Kidney capillary endothelial cell (primary cell): ENCODE results near the gene COL27A1.

ENCODE experiments used
- DNase-seq: peaks from one replicate; pipeline ENCODE4 v3.0.0-alpha.2; 2018; ENCODE audit warnings: low spot score

Gene COL27A1

DNA sequence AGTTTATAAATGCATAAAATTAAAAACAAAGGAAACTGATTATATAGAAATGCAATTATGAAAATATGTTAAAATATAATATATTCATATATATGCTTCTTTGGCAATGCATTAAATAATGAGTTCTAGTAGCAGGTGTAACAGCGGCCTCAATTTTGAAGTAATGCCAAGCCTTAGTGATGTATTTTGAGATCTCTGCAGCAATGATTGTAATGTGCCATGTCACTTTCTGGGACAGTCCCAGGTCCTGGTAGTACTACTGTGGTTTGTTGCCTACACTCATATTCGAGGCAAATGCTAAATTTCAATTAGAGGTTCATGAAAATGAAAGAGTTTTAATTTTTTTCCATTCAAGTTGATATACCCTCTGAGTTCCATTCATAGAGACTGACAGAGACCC lies 91.7 kb downstream of the COL27A1 start:
- DNase-seq, result no peak

DNA sequence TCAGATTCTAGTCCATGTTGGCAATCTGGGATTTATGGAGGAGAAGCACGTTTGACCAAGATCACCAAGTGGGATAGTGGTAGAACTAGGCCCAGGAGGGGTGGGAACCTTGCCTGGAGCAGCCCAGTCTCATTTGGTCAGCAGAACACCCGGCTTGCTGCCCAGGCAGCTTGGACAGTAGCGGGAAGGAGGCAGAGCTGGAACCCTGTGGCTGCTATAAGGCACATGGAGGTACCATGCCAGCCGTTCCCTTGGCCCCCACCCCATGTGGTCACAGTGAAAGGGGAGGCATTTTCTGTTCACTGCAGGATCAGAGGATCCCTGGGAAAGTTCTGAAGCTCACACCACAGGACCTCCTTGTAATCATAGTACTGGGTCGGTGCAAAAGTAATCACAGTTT lies 92.2 kb downstream of the COL27A1 start:
- DNase-seq, result no peak

DNA sequence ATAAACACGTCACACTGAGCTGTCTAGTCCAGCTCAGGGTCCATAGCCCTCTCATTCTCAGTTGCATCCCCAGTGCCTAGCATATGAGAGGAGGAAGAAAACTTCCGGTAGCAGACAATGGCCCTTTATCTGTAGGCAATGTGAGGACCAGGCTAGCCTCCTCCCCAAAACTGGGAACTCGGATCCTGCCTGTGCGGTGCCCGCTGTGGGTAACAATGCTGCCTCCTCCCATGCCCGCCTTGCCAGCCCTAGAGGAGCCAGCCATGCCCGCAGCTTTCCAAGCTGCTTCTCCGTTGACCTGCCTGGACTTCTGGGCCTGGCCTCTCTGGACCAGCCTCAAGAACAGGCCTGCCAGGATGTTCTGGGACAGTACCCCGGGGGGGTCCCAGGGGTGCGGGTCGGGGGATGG lies 93.0 kb downstream of the COL27A1 start:
- no peak for DNase-seq

DNA sequence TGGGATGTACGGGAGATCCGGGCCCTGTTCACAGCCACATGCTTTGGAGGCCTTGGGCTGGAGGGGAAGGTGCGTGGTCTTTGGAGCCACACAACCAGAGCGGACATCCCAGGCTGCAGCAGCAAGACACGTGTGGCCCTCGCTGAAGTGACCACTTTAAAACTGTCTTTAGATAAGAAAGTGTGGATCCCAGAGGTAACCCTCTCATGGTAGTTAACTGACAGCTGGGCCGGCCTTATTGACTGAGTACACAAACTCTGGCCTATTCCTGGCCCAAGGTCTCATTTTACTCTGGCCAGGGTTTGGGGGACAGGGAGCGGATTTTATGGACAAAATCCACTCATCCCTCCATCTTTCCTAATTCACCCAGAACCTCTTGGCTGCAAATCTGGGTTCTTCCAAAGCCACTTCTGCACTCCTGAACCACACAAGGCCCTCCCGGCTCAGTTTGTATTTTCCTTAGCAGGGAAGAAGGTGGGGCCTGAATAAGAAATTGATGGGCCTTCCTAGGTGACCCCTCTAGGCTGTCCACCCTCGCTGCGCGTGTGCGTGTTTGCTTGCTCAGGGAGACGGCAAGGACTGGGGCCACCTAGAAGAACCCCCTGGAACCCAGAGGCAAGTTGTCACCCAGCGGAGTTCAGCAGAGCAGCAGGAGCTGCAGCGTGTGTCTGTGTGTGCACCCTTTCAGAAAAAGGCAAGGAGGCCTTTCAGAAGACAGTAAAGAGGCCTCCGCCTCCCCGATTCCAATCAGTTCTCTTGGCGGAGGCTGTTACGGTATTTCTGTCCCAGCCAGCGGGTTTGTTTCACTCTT lies 94.3 kb downstream of the COL27A1 start:
- DNase-seq, result no peak

DNA sequence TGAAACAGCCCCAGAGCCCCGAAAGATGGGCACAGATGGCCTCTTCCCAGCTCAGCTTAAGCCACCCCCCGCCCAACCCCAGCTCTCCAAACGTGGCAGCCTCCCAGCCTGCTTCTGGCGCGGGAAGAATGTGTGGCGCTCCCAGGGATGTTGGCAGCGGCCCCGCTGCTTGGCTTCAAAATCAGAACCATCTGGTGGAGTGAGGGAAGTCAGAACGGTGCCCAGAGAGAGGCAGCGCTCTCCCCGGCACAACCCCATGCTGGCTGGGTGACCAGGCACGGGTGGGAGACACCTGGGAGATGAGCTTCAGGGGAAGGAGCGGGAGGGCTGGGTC lies 94.9 kb downstream of the COL27A1 start:
- DNase-seq, result no peak

DNA sequence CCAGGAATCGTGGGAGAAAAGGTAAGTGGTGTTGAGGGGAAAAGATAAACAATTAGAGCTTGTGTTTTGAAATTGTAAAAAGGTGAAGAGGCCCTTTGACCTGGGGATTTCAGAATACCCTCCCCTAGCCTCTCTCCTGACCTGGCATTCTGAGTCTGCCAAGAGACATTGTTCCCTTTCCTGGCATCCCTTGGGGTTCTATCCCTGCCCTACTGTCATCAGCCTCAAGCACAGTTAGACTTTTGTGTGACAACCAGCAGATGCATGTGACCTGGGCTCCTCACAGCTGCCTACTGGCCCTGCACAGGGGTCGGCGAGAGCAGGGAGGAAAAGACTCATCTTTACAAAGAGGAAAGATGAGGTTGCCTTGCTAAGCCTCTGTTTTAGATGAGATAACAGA lies 95.3 kb downstream of the COL27A1 start:
- DNase-seq, result no peak

DNA sequence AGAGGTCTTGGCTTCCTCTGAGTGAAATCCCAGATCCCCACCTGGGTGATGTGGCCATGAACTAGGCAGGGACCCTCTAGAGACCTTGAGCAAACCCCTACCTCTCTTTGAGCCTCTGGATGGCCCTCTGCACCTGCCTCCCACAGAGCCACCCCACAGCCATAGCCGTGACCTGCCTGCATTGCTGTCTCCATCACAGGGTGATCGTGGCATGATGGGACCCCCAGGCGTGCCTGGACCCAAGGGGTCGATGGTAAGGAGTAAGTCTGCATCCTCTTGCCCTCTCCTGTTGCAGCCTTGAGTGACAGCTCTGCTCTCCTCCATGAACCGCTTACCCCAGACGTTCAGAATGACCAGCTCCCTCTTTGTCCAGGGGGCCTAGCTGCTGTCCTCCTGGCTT lies 97.1 kb downstream of the COL27A1 start:
- DNase-seq, result no peak

DNA sequence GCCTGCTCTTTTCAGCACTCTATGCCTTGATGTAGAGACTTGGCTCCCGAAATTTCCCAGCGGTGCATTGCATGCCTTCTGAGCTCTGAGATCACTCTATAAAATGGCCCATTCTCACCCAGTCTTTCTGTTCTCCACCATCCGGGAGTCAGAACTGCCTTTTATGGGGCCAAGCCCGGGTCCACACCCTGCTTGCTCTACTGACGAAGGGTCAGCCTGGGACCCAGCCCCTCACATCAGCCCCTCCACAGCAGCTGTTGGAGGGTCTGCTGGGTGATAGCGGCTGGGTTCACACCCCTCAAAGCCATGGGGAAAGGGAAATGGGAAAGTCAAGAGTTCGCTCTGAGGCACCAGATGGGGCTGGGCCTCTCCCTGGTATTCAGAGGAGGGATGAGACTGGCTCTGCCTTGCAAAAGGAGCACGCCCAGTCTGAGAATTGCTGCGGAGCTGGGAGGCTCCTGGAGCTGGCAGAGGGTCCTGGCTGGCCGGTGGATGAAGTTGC lies 101.5 kb downstream of the COL27A1 start:
- no peak for DNase-seq

DNA sequence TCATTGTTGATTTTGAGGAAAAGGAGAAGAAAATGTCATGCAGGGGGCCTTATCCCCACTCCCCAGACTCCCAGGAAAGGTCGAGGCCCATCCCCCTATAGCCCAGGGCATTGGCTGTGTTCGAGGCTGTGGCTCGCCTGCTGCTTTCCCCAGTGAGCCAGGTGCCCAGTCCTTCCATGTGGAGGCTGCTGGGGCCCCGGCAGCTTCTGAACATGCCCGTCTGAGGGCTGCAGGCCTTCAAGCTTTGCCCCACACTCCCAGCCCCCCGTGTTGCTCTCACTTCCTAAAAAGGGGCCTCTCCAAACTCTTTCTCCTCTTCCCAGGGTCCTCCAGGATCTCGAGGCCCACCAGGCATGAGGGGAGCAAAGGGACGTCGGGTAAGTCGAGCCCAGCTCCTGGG lies 102.9 kb downstream of the COL27A1 start:
- no peak for DNase-seq

DNA sequence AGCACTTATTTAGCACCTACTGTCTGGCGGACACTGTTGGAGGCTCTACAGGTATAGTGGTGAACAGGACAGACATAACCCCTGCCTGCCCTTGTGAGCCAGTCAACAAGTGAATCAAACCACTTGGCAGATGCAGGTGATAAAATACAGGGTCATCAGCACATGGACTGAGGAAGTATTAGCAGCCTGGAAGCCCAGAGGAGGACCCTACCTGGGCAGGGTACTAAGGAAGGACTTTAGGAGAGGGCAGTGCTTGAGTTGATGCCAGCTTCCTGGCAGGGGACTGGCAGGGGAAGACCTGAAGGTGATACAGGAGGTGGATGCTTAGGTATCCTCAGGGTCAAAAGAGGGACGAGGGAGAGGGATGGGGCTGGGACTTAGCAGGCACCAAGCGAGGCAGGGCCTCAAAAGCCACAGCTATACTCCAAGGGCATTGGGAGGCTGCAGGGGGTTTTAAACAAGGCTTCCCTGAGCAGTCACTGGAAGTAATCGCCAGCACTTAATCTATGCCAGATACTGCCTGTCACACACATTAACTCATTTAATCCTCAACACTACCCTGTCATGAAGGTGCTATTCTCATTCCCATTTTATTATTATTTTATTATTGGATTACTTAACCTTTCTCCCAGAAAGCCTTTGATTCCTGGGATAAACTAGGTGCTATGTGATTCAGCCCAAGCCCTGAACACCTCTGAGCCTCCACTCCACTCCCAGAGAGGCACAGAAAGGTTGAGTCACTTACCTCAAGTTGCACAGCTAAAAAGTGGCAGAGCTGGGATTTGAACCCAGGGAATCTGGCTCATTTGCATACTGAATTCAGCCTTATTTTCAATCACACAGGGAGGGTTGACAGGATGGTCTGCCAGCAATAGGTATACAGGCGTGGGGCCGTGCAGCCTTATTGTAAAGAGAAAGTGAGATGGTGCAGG lies 103.8 kb downstream of the COL27A1 start:
- DNase-seq, result no peak

DNA sequence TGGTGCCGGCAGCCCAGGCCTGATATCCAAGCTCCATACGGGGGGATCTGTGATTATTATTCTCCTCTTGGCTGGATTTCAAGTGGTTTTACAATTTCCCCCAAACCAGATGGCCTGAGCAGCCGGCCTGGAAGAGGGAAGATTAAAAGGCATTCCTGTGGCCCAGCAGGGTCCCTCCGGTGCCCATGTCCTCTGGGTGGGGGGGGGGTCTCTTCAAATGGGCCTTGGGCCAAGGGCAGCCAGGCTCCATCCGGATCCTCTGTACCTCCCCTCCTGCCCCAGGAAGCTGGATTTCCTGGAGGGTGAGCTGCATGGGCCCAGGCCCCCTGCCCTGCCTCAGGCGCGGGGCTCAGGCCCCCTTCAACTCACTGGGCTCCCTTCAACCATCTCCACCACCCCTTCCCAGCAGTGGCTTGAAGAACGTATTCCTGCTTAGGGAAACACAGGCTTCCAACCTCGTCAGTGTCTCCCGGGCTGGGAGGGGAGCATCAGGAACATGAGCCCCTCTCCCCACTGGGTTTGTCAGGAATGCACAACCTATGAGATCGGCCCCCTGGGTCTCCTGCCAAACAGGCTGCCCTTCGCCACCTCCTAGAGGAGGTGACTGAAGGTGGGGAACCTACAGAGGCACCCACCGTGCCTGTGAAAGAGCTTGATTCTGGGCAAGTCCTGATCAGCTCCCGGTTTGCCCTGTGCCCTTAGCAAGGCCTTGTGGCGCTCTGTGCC lies 104.6 kb downstream of the COL27A1 start:
- DNase-seq, result no peak

DNA sequence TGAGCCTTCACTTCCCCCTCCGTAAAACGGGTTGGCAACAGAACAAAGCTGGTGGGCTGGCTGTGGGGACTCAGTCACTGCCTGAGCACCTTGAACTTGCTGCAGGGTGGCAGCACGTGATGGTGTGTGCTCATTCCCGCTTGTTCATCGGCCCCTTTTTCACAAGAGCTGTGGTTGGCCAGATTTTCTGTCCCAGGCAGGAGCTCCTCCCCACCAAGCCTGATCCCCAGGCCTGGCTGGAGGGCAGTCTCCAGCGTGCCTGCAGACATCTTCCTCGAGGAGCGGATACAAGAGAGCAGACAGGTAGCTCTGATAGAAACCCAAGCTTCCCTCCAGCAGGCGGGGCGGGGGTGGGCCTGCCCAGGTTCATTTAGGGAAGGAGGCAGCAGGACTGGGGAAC lies 105.7 kb downstream of the COL27A1 start:
- no peak for DNase-seq

DNA sequence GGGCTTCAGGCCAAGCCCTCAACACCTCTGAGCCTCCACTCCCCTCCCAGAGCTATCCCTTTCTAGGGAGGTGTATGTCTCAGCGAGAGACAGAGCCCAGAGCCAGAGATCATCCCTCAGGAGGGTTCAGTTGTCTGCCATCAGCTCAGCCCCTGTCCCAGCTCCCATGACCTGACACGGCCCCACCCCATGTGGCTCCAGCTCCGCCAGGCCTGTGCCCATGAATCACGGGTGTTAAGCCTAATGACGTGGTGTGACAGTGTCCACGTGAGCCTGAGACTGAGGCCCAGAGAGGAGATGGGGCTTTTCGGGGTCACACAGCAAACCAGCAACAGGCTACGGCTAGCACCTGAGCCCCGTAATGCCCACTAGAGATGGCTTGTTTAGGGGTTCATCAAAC lies 106.7 kb downstream of the COL27A1 start:
- DNase-seq, result no peak

DNA sequence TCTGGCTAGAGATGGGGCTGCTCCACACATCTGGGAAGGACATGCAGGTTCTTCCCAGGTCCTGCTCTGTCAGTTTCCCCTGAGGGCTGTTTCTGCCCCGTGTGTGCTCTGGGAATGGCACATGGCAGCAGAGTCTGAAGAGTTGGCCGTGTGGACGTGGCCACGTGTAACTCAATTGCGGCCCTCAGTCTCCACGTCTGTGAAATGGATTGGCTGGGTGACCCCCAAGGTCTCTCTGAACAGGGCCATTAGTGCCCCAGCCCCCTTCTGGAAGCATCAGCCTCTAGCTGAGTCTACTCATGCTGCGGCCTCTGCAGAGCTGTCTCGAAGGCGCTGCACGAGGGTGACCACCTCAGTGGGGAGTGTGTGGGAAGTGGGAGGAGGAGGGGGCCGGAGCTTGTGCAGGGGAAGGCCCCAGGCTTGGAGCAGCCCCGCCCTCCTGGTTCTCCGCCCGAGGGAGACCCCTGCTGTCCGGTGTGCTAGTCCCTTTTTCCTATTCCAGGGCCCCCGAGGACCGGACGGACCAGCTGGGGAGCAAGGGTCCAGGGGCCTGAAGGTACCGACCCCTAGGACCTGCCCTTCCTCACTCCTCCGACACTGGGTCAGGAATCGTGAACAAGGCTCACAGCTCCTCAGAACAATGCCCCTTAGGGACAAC lies 108.6 kb downstream of the COL27A1 start:
- DNase-seq, result no peak

DNA sequence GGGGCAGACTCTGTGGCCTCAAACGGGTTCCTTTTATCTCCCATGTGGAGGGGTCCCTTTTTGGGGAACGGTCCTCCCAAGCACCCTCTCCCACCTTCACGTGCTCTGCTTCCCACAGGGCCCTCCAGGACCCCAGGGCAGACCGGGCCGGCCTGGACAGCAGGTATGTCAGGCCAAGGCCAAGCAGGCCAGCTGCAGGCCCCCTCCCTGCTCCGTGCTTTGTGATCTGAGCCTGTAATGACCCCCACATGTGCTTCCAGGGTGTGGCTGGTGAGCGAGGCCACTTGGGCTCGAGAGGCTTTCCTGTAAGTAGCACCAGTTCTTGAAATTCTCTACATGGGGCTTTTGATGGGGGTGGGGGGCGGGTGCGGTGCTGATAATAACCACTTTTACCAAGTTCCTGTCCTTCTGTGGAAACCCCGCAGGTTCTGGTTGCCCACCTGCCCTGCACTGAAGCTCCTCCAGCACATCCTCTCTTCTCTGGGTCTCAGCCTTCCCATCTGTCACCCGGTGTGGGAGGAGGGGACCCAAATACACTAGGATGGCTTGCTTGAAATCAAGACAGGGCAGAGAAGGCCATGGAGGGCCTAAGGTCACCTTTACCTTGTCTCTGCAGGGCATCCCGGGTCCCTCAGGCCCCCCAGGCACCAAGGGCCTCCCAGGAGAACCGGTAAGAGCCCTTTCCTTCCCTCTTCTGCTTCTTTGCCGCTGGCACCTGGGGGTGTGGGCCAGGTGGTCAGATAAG lies 109.6 kb downstream of the COL27A1 start:
- DNase-seq, result no peak

DNA sequence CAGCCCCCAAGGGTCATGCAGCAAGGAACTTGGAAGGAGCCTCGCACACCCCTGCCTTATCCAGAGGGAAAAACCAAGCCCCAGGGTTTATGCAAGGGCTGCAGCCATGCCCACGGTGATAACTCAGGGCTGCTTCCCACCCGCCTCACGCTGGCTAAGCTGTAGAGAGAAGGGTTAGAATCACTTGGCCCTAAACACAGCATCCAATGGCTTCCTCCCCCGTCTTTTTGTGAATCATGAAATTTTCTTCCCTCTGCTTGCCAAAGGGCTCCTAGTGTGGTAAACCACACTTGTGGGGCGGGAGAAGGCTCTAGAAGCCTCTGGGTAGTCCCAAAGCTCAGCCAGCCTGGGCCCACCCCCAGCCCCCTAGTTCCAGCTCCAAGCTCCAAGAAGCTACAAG lies 111.6 kb downstream of the COL27A1 start:
- DNase-seq, result no peak

DNA sequence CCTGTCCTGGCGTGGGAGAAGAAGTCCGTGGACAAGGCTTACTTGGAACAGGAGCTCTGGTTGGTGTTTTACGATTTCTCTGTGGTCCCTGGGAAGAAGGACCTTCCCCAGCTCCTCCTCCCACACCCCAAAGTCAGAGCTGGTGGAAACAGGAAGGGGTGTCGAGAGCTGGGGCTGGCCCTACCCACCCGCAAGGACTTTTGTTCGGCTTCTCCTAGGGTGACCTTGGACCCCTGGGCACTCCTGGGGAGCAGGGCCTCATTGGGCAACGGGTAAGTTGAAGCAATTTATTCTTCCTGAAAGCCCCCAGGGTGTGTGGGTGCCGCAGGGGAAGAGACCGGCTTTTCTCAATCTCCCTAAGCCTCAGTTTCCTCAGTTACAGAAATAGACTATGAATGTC lies 113.7 kb downstream of the COL27A1 start:
- DNase-seq, result no peak

DNA sequence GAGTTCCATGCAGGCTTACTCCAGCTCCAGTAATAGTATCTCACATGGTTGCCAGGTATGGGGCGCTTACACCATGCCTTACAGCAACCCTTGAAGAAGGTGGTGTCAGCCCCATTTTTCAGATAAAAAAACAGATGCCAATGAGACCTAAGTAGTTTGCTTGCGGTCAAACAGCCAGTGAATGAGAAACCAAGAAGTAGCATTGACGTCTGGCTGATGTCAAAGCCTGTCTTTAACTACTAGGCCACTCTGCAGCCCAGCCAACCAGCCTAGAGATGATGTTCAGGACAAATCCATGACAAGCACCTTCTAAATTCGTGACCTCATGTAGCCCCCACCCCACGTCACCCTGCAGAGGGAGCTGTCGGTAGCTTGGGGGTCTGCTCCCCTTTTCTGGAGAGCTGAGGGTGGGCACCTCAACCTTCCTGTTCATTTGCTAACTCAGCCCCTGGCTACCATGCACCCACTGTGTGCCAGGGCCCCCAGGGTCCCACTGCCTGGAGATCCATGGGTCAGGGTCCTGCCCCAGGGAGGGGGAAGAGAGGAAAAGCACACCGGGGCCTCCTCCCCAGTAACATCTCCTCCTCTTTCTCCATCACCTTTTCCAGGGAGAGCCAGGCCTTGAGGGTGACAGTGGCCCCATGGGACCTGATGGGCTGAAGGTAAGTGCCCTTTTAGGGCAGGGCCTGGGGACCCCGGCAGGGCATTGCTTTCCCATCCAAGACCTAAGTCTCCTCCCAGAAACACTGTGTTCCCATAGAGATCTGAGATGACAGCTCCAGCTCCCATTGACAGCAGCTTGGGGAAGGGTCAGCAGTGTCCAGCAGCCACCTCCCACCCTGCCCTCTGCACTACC lies 115.0 kb downstream of the COL27A1 start:
- DNase-seq, result no peak

DNA sequence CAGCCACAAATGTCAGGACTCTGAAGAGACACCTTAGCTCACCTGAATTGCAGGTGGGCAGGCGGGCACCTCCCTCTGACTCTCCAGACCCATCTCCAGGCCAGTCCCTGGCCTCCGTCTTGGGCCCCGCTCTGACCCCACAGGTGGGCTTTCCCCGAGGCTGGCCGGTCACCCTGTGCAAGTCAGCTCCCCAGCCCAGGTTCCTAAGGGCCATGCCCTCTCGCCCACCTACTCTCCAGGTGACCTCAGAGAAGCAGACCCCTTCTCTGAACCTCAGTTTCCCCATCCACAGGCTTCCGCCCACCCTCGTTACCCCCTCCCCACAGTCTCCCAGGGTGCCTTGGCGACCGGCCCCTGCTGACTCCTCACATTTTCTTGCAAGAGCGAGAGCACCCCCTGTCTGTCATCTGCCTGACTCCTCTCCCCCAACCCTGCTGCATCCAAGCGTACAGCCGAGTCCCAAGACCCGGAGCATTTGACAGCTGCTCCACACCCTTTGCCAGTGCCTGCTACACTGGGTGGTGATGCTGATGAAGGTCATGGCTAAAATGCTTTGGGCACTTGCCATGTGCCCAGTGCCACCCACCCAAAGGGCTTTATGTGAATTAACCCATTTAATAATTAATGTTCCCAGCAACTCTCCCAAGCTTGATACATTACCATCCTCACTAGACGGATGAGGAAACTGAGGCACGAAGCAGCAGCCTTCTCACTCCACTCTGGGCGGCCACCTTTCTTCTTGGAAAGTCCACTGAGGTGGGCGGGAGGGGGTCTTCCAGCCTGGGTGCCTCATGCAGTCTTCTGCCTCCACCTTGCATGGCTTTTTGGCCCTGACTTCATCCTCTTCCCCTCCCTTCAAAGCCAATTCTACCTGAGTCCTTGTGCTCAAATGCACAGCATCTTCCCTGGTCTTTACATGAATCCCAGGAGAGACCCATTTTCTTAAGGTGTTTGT lies 116.5 kb downstream of the COL27A1 start:
- DNase-seq, result no peak
